ENCODE results near the gene GPR173. TPM values are rescaled to one million over a fixed set of nuclear protein-coding genes. Genes with fewer than 3 reads are reported as not detected.

Gene GPR173
- total RNA-seq, 1 donor, result 3.9 TPM

DNA sequence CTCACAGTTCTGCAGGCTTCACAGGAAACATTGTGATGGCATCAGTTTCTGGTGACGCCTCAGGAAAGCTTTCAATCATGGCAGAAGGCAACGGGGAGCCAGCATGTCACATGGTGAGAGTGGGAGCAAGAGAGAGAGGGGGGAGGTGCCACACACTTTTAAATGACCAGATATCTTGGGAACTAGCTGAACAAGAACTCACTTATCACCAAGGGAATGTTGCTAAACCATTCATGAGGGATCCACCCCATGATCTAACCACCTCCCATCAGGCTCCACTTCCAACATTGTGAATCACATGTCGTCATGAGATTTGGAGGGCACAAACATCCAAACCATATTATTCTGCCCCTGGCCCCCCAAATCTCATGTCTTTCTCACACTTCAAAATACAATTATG, 43.3 kb upstream of the GPR173 start:
- no peak for DNase-seq (ENCODE audit: low read depth)
- TF ChIP-seq, protein P1, sequence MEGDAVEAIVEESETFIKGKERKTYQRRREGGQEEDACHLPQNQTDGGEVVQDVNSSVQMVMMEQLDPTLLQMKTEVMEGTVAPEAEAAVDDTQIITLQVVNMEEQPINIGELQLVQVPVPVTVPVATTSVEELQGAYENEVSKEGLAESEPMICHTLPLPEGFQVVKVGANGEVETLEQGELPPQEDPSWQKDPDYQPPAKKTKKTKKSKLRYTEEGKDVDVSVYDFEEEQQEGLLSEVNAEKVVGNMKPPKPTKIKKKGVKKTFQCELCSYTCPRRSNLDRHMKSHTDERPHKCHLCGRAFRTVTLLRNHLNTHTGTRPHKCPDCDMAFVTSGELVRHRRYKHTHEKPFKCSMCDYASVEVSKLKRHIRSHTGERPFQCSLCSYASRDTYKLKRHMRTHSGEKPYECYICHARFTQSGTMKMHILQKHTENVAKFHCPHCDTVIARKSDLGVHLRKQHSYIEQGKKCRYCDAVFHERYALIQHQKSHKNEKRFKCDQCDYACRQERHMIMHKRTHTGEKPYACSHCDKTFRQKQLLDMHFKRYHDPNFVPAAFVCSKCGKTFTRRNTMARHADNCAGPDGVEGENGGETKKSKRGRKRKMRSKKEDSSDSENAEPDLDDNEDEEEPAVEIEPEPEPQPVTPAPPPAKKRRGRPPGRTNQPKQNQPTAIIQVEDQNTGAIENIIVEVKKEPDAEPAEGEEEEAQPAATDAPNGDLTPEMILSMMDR (IDR thresholded peaks at IDR 0.05; ENCODE audit: insufficient read depth, low read depth, low read length), result no peak
- no peak overlapping the region for H3K4me3 ChIP-seq (ENCODE audit: low read depth, low read length)

DNA sequence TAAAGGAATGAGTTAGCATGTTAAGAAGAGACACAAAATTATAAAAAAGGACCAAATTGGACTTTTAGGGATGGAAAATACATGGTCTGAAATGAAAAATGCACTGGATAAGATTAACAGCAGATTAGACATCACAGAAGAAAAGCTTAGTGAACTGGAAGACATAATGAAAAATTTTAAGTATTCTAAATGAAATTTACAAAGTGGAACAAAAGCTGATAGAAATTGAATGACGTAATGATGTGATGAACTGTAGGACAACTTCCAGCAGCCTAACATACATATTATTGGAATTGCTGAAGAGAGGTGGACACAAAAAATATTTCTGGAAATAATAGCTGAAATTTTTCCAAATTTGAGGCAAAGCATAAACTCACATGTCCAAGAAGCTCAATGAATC, 39.6 kb upstream of the GPR173 start:
- DNase-seq (ENCODE audit: low read depth), result no peak

DNA sequence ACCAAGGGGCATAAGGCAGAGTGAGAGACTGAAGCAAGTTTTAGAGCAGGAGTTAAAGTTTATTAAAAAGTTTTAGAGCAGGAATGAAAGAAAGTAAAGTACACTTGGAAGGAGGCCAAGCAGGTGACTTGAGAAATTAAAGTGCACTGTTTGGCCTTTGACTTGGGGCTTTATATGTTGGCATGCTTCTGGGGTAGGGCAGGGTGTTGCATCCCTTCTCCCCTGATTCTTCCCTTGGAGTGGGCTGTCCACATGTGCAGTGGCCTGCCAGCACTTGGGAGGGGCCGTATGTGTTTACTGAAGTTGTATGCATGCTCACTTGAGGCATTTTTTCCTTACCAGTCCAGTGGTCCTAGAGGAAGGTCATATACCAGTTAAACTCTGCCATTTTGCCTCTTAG, 35.3 kb upstream of the GPR173 start:
- TF ChIP-seq, protein P1 (IDR thresholded peaks at IDR 0.05; ENCODE audit: insufficient read depth, low read depth, low read length), result no peak
- no peak for DNase-seq (ENCODE audit: low read depth)
- H3K4me3 ChIP-seq (ENCODE audit: low read depth, low read length), result no peak overlapping the region

More for the DNA sequence above, 39.6 kb upstream of the GPR173 start:
- TF ChIP-seq, protein P1 (IDR thresholded peaks at IDR 0.05; ENCODE audit: insufficient read depth, low read depth, low read length), result no peak
- no peak overlapping the region for H3K4me3 ChIP-seq (ENCODE audit: low read depth, low read length)

DNA sequence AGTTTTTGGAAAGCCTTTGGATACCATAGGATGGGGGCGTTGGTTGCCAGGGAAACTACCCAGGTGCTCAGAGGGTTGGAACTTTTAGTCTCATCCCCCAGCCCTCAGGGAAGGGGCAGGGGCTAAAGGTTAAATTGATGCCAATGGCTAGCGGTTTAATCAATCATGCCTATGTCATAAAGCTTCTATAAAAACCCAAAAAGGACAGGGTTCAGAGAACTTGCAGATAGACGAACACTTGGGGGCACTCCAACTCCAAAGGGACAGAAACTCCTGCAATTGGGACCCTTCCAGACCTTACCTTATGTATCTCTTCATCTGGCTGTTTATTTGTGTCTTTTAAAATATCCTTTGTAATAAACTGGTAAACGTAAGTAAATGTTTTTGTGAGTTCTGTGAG, 30.0 kb upstream of the GPR173 start:
- TF ChIP-seq, protein P1 (IDR thresholded peaks at IDR 0.05; ENCODE audit: insufficient read depth, low read depth, low read length), result peak; percentile 17
- H3K4me3 ChIP-seq (ENCODE audit: low read depth, low read length), result no peak overlapping the region
- DNase-seq (ENCODE audit: low read depth), result no peak

DNA sequence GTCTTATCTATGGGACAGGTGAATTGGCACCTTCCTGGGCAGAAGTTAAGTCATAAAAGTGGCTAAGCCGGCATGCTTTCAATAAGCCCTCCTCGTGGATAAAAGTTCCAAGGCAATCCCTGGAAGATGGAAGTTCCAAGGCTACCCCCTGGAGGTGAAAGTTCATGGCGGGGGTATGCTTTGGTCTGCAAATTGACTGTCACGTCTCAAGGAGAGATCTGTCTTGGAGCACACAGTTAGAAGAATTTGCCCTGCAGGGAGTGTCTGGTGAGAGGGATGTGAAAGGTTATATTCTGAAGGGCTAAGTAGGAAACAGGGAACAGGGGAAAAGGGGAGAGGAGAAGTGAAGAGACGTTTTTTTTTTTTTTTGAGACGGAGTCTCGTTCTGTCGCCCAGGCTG, 26.2 kb upstream of the GPR173 start:
- no peak overlapping the region for H3K4me3 ChIP-seq (ENCODE audit: low read depth, low read length)
- DNase-seq (ENCODE audit: low read depth), result no peak
- TF ChIP-seq, protein P1 (IDR thresholded peaks at IDR 0.05; ENCODE audit: insufficient read depth, low read depth, low read length), result no peak

DNA sequence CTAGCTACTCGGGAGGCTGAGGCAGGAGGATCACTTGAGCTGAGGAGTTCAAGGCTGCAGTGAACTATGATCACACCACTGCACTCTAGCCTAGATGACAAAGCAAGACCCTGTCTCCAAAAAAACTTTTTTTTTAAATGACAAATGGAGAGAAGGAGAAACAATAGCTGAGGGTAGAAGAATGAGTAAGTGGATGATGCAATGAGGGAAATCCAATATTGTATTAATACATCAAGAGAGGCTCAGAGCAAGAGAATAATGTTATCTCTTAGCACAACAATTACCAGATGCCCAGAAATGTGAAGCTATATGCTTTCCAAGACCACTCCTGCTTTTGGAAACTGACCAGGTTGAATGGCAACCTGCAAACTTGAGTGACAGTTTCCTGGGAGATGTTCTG, 19.9 kb upstream of the GPR173 start:
- TF ChIP-seq, protein P1 (IDR thresholded peaks at IDR 0.05; ENCODE audit: insufficient read depth, low read depth, low read length), result no peak
- H3K4me3 ChIP-seq (ENCODE audit: low read depth, low read length), result no peak overlapping the region
- DNase-seq (ENCODE audit: low read depth), result no peak

DNA sequence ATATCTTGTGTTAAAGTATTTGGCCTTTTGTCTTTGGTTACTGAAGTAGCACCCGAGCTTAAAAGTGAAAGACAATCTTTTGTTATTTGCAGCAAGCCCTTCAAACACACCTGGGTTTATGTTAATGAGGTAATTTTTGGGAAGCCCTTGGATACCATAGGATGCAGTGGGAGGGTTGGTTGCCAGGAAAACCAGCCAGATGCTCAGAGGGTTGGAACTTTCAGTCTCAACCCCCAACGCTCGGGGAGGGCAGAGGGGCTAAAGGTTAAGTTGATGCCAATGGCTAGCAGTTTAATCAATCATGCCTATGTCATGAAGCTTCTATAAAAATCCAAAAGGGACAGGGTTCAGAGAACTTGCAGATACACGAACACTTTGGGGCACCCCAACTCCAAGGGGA, 17.2 kb upstream of the GPR173 start:
- TF ChIP-seq, protein P1 (IDR thresholded peaks at IDR 0.05; ENCODE audit: insufficient read depth, low read depth, low read length), result no peak
- DNase-seq (ENCODE audit: low read depth), result no peak
- no peak overlapping the region for H3K4me3 ChIP-seq (ENCODE audit: low read depth, low read length)
